CMK (cell line): ENCODE measurements around the gene H3-3A.
A peak's percentile ranks its signal among the peaks of the same experiment; 100 is the strongest.
"Not testable (repeated sequence)": the region's sequence is repeated elsewhere in the genome, so short reads cannot be mapped to it uniquely, and the experiment has no call there.

Experiments
- DNase-seq: peaks from one replicate; pipeline ENCODE4 v3.0.0-alpha.2; 2010; ENCODE audit warnings: low read depth

Gene H3-3A

GRCh38 chr1:226085675-226086285 lies 23.3 kb downstream of the H3-3A start:
- DNase-seq, result no peak

GRCh38 chr1:226086776-226087175 lies 24.3 kb downstream of the H3-3A start:
- DNase-seq, result no peak

- no peak for DNase-seq
Measured at GRCh38 chr1:226091461-226091860, 28.9 kb downstream of the H3-3A start.

GRCh38 chr1:226092048-226092820 lies 29.7 kb downstream of the H3-3A start:
- not testable (repeated sequence) for DNase-seq

- no peak for DNase-seq
Measured at GRCh38 chr1:226092965-226093364, 30.4 kb downstream of the H3-3A start.

- no peak for DNase-seq
Measured at GRCh38 chr1:226093621-226094020, 31.1 kb downstream of the H3-3A start.

- no peak for DNase-seq
Measured at GRCh38 chr1:226094451-226094850, 31.9 kb downstream of the H3-3A start.

GRCh38 chr1:226095286-226095685 lies 32.8 kb downstream of the H3-3A start:
- no peak for DNase-seq

GRCh38 chr1:226097866-226098625 lies 35.5 kb downstream of the H3-3A start:
- DNase-seq, result no peak

- DNase-seq, result no peak
Measured at GRCh38 chr1:226098870-226099835, 36.6 kb downstream of the H3-3A start.

GRCh38 chr1:226100436-226101391 lies 38.2 kb downstream of the H3-3A start:
- no peak for DNase-seq

GRCh38 chr1:226104671-226105121 lies 42.2 kb downstream of the H3-3A start:
- no peak for DNase-seq

GRCh38 chr1:226107471-226108460 lies 45.2 kb downstream of the H3-3A start:
- no peak for DNase-seq

- no peak for DNase-seq
Measured at GRCh38 chr1:226108935-226109828, 46.7 kb downstream of the H3-3A start.

- DNase-seq, result peak; percentile 59
Measured at GRCh38 chr1:226109829-226110248, 47.3 kb downstream of the H3-3A start.

GRCh38 chr1:226110249-226111097 lies 48.0 kb downstream of the H3-3A start:
- peak; percentile 66 for DNase-seq
